Liver (tissue), 9 donors: ENCODE data around the gene HHAT. TPM values are rescaled to one million over a fixed set of nuclear protein-coding genes. Genes with fewer than 3 reads are reported as not detected.

Experiments used
- DNase-seq: peaks from one replicate; pipeline ENCODE4 v3.0.0-alpha.2; 2017; ENCODE audit warnings: low spot score
- H3K27ac ChIP-seq, 2 donors: one replicate each; pipeline ENCODE4 v1.7.0; 2013; ENCODE audit warnings: inconsistent platforms in 2 of 2, low read length in 2 of 2, control low read depth in 1 of 2, low read depth in 1 of 2, mild to moderate bottlenecking in 1 of 2
- H3K27me3 ChIP-seq, 4 donors: one replicate each; pipeline versions ENCODE4 v1.6.1 to v1.7.0; 2013; ENCODE audit warnings: low read length in 3 of 4, inconsistent platforms in 1 of 4, mild to moderate bottlenecking in 1 of 4, moderate library complexity in 1 of 4; ENCODE audit not compliant: control insufficient read depth in 4 of 4, insufficient read depth in 4 of 4
- H3K36me3 ChIP-seq, 4 donors: one replicate each; pipeline versions ENCODE4 v1.6.1 to v1.7.0; 2013; ENCODE audit warnings: low read length in 3 of 4, mild to moderate bottlenecking in 3 of 4, low read depth in 1 of 4, moderate library complexity in 1 of 4; ENCODE audit not compliant: control insufficient read depth in 4 of 4, insufficient read depth in 3 of 4
- H3K4me1 ChIP-seq, 4 donors: one replicate each; pipeline versions ENCODE4 v1.6.1 to v1.7.0; 2013; ENCODE audit warnings: low read length in 3 of 4, mild to moderate bottlenecking in 3 of 4, moderate library complexity in 1 of 4; ENCODE audit not compliant: control insufficient read depth in 4 of 4, insufficient read depth in 4 of 4
- H3K4me3 ChIP-seq, 3 donors: one replicate each; pipeline versions ENCODE4 v1.6.1 to v1.7.0; 2013; ENCODE audit warnings: low read length in 3 of 3, control low read depth in 1 of 3, low read depth in 1 of 3, mild to moderate bottlenecking in 1 of 3
- H3K9ac ChIP-seq, 2 donors: one replicate each; pipeline ENCODE4 v1.7.0; 2013; ENCODE audit warnings: low read length in 2 of 2, mild to moderate bottlenecking in 2 of 2, moderate library complexity in 2 of 2, control low read depth in 1 of 2, low read depth in 1 of 2
- H3K9me3 ChIP-seq, 4 donors: one replicate each; pipeline versions ENCODE4 v1.6.1 to v1.7.0; 2013; ENCODE audit warnings: low read length in 3 of 4; ENCODE audit not compliant: control insufficient read depth in 4 of 4
- FOXA1 ChIP-seq: IDR thresholded peaks from 2 replicates; pipeline ENCODE4 v1.6.1; 2016; ENCODE audit warnings: antibody characterized with exemption
- FOXA2 ChIP-seq: IDR thresholded peaks from 2 replicates; pipeline ENCODE4 v1.6.1; 2016; ENCODE audit warnings: antibody characterized with exemption
- GABPA ChIP-seq, 2 donors: IDR thresholded peaks in 1 of 2; conservative IDR thresholded peaks in 1 of 2; 2 replicates each; pipeline ENCODE4 v1.6.1; 2016; ENCODE audit warnings: antibody characterized with exemption in 2 of 2, mild to moderate bottlenecking in 1 of 2, moderate library complexity in 1 of 2
- HNF4A ChIP-seq, 2 donors: conservative IDR thresholded peaks; 2 replicates each; pipeline ENCODE4 v1.6.1; 2016; ENCODE audit warnings: antibody characterized with exemption in 2 of 2, mild to moderate bottlenecking in 2 of 2
- HNF4G ChIP-seq: IDR thresholded peaks from 2 replicates; pipeline ENCODE4 v1.6.1; 2016; ENCODE audit warnings: antibody characterized with exemption
- JUND ChIP-seq, 2 donors: IDR thresholded peaks; 2 replicates each; pipeline ENCODE4 v1.6.1; 2016; ENCODE audit warnings: antibody characterized with exemption in 2 of 2
- NR2F2 ChIP-seq: IDR thresholded peaks from 2 replicates; pipeline ENCODE4 v1.6.1; 2016; ENCODE audit warnings: antibody characterized with exemption
- RAD21 ChIP-seq, 2 donors: IDR thresholded peaks; 2 replicates each; pipeline ENCODE4 v1.6.1; 2016; ENCODE audit warnings: antibody characterized with exemption in 2 of 2, mild to moderate bottlenecking in 2 of 2
- RXRA ChIP-seq, 2 donors: IDR thresholded peaks; 2 replicates each; pipeline ENCODE4 v1.6.1; 2017 to 2018; ENCODE audit warnings: antibody characterized with exemption in 2 of 2, mild to moderate bottlenecking in 1 of 2
- SP1 ChIP-seq: IDR thresholded peaks from 2 replicates; pipeline ENCODE4 v1.6.1; 2018; ENCODE audit warnings: antibody characterized with exemption, mild to moderate bottlenecking
- TAF1 ChIP-seq: conservative IDR thresholded peaks from 2 replicates; pipeline ENCODE4 v1.6.1; 2016; ENCODE audit warnings: antibody characterized with exemption, mild to moderate bottlenecking
- YY1 ChIP-seq: IDR thresholded peaks from 2 replicates; pipeline ENCODE4 v1.6.1; 2016; ENCODE audit warnings: antibody characterized with exemption, mild to moderate bottlenecking
- WGBS: extraction: QIAGEN DNeasy Blood & Tissue Kit; methylation state at CpG from one replicate; pipeline ENCODE4 v1.1.7; 2013; 5-methylcytosine and 5-hydroxymethylcytosine counted together
- polyA plus RNA-seq, 2 donors: library from polyadenylated mRNA; stranded (reverse) in 1 of 2; unstranded in 1 of 2; fragments of 200-250 nt in 1 of 2; fragments of >200 nt in 1 of 2; fragmentation: Nextera tagmentation in 1 of 2; extraction: Ambion mirVana in 1 of 2; gene quantifications; one replicate each; pipeline versions ENCODE4 v1.2.1 to v1.2.3, GENCODE V29; 2013 to 2015
- total RNA-seq, 2 donors: library from RNA; depleted of rRNA; stranded (reverse); fragments of >200 nt; gene quantifications; one replicate each; pipeline ENCODE4 v1.2.3, GENCODE V29; 2014
- TF ChIP-seq, protein P1 (sequence below): IDR thresholded peaks from 2 replicates; pipeline ENCODE4 v1.6.1; 2016; ENCODE audit warnings: antibody characterized with exemption
- TF ChIP-seq, protein P2 (sequence below): IDR thresholded peaks from 2 replicates; pipeline ENCODE4 v1.6.1; 2016; ENCODE audit warnings: antibody characterized with exemption
- TF ChIP-seq, protein P3 (sequence below): IDR thresholded peaks from 2 replicates; pipeline ENCODE4 v1.6.1; 2016; ENCODE audit warnings: antibody characterized with exemption
- TF ChIP-seq, protein P4 (sequence below): IDR thresholded peaks from 2 replicates; pipeline ENCODE4 v1.6.1; 2016; ENCODE audit warnings: antibody characterized with exemption, mild to moderate bottlenecking
- TF ChIP-seq, protein P5 (sequence below): fragments of 150-350 bp; IDR thresholded peaks from 2 replicates; pipeline ENCODE4 v1.5.1; 2017; ENCODE audit warnings: improper control_type of control experiment, low read depth, low read length; ENCODE audit not compliant: missing input control
- donor health status: healthy.
- donor health status: healthy.
- donor health status: healthy.
- donor health status: healthy.
- donor health status: healthy.

HHAT gene
- total and polyA plus RNA-seq, 4 donors, result 1.3 to 2.2 (median 1.6) TPM

DNA sequence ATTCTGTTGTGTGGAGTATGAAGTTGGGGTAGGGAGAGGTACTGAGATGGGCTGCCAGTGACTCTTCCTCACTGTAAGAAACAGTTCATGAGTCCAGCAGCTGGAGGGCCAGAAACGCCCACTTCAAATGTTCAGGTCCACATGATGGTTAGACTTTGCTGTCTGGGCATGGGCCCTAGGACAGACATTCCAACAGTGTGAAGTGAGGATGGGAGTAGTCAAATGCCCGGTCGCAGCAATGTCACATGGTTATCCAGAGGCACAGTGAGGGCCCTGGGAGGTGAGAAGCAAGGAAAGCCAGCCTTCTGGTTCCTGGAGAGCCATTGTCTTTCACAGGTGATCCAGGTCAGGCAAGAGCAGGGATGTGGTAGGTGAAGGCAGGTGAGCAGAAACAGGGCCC is 304.4 kb downstream of the HHAT start:
- no peaks in the 10 kb centered on the region for H3K36me3 ChIP-seq
- no peak overlapping the region for H3K27ac ChIP-seq
- H3K4me1 ChIP-seq, result no peaks in the 10 kb centered on the region
- no peaks in the 10 kb centered on the region for H3K27me3 ChIP-seq
- H3K4me3 ChIP-seq, result no peak overlapping the region
- no peak overlapping the region for H3K9ac ChIP-seq
- TF ChIP-seq HNF4G (no peak), NR2F2 (no peak), YY1 (no peak), SP1 (no peak), TAF1 (no peak)
- TF ChIP-seq, protein P1, sequence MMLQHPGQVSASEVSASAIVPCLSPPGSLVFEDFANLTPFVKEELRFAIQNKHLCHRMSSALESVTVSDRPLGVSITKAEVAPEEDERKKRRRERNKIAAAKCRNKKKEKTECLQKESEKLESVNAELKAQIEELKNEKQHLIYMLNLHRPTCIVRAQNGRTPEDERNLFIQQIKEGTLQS, result no peak
- TF ChIP-seq, protein P2, sequence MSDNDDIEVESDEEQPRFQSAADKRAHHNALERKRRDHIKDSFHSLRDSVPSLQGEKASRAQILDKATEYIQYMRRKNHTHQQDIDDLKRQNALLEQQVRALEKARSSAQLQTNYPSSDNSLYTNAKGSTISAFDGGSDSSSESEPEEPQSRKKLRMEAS, result no peak
- WGBS, result 92% methylated on average over 3 of the region's 3 CpGs
- H3K9me3 ChIP-seq, result no peaks in the 10 kb centered on the region
- DNase-seq, result no peak

DNA sequence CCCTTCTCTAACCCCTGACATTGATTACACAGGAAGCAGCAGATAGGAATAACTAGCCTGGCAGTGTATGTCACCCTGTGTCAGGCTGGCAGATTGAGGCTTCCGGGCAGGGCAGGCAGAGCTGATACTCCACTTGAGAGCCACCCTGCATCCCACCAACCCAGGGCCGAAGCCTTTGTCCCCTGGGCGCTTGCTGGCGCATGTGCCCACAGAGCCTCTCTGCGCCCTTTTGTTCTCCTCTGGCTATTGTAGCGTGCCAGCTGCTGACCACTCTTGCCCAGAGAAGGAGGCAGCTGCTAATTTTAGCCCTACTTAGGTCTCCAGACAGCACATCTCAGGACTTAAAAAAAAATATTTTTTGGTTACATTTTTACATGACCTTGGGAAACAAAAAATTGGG is 304.9 kb downstream of the HHAT start:
- WGBS, result 91% methylated on average over 6 of the region's 6 CpGs
- Histone ChIP-seq H3K4me3 (no peak overlapping the region), H3K27me3 (no peaks in the 10 kb centered on the region), H3K9me3 (no peaks in the 10 kb centered on the region), H3K27ac (no peak overlapping the region), H3K4me1 (no peaks in the 10 kb centered on the region), H3K36me3 (no peaks in the 10 kb centered on the region), H3K9ac (no peak overlapping the region)
- no peak for DNase-seq
- TF ChIP-seq JUND (IDR thresholded peaks at IDR 0.05) (no peak), GABPA (IDR thresholded peaks at IDR 0.05 in 1 of 2, conservative IDR thresholded peaks at IDR 0.05 in 1 of 2) (no peak), YY1 (no peak)
- TF ChIP-seq, protein P3, sequence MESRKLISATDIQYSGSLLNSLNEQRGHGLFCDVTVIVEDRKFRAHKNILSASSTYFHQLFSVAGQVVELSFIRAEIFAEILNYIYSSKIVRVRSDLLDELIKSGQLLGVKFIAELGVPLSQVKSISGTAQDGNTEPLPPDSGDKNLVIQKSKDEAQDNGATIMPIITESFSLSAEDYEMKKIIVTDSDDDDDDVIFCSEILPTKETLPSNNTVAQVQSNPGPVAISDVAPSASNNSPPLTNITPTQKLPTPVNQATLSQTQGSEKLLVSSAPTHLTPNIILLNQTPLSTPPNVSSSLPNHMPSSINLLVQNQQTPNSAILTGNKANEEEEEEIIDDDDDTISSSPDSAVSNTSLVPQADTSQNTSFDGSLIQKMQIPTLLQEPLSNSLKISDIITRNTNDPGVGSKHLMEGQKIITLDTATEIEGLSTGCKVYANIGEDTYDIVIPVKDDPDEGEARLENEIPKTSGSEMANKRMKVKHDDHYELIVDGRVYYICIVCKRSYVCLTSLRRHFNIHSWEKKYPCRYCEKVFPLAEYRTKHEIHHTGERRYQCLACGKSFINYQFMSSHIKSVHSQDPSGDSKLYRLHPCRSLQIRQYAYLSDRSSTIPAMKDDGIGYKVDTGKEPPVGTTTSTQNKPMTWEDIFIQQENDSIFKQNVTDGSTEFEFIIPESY, result no peak

DNA sequence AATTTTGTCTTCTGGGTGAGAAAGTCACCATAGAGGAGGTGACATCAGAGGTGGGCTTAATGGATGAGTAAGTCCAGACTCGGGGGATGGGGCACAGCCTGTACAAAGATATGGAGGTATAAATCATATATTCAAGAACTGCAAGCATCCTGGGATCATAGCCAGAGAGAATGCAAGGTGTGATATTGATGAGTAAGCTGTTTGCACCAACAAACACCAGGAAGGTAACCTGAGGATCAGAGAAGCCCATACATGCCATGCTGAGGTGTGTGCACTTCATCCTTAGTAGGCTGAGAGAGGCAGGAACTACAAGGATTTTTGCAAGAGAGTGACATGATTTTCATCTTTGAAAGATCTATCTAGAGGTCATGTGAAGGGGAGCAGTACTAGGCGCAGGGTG is 306.4 kb downstream of the HHAT start:
- TF ChIP-seq, protein P4, sequence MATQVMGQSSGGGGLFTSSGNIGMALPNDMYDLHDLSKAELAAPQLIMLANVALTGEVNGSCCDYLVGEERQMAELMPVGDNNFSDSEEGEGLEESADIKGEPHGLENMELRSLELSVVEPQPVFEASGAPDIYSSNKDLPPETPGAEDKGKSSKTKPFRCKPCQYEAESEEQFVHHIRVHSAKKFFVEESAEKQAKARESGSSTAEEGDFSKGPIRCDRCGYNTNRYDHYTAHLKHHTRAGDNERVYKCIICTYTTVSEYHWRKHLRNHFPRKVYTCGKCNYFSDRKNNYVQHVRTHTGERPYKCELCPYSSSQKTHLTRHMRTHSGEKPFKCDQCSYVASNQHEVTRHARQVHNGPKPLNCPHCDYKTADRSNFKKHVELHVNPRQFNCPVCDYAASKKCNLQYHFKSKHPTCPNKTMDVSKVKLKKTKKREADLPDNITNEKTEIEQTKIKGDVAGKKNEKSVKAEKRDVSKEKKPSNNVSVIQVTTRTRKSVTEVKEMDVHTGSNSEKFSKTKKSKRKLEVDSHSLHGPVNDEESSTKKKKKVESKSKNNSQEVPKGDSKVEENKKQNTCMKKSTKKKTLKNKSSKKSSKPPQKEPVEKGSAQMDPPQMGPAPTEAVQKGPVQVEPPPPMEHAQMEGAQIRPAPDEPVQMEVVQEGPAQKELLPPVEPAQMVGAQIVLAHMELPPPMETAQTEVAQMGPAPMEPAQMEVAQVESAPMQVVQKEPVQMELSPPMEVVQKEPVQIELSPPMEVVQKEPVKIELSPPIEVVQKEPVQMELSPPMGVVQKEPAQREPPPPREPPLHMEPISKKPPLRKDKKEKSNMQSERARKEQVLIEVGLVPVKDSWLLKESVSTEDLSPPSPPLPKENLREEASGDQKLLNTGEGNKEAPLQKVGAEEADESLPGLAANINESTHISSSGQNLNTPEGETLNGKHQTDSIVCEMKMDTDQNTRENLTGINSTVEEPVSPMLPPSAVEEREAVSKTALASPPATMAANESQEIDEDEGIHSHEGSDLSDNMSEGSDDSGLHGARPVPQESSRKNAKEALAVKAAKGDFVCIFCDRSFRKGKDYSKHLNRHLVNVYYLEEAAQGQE, result no peak
- TF ChIP-seq FOXA2, result no peak
- no peak for TF ChIP-seq HNF4A (conservative IDR thresholded peaks at IDR 0.05)
- TF ChIP-seq HNF4G, result no peak
- no peak for TF ChIP-seq TAF1
- TF ChIP-seq RXRA (IDR thresholded peaks at IDR 0.05), result no peak
- TF ChIP-seq, protein P1, result no peak
- TF ChIP-seq, protein P2, result no peak
- no peak for TF ChIP-seq RAD21 (IDR thresholded peaks at IDR 0.05)
- TF ChIP-seq FOXA1, result no peak
- no peak for TF ChIP-seq YY1
- TF ChIP-seq SP1, result no peak
- TF ChIP-seq, protein P5, sequence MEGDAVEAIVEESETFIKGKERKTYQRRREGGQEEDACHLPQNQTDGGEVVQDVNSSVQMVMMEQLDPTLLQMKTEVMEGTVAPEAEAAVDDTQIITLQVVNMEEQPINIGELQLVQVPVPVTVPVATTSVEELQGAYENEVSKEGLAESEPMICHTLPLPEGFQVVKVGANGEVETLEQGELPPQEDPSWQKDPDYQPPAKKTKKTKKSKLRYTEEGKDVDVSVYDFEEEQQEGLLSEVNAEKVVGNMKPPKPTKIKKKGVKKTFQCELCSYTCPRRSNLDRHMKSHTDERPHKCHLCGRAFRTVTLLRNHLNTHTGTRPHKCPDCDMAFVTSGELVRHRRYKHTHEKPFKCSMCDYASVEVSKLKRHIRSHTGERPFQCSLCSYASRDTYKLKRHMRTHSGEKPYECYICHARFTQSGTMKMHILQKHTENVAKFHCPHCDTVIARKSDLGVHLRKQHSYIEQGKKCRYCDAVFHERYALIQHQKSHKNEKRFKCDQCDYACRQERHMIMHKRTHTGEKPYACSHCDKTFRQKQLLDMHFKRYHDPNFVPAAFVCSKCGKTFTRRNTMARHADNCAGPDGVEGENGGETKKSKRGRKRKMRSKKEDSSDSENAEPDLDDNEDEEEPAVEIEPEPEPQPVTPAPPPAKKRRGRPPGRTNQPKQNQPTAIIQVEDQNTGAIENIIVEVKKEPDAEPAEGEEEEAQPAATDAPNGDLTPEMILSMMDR, result no peak
- TF ChIP-seq, protein P3, result no peak
- no peak for TF ChIP-seq NR2F2
- TF ChIP-seq JUND (IDR thresholded peaks at IDR 0.05), result no peak
- TF ChIP-seq GABPA (IDR thresholded peaks at IDR 0.05 in 1 of 2, conservative IDR thresholded peaks at IDR 0.05 in 1 of 2), result no peak

More for the DNA sequence above, 306.4 kb downstream of the HHAT start:
- Histone ChIP-seq H3K9ac (no peak overlapping the region), H3K9me3 (no peaks in the 10 kb centered on the region), H3K36me3 (no peaks in the 10 kb centered on the region), H3K27ac (no peak overlapping the region), H3K4me1 (no peaks in the 10 kb centered on the region), H3K4me3 (no peak overlapping the region), H3K27me3 (no peaks in the 10 kb centered on the region)
- WGBS, result 91% methylated on average over 2 of the region's 2 CpGs
- no peak for DNase-seq
